ENCODE results near the gene BCL10.

The BCL10 gene

DNA sequence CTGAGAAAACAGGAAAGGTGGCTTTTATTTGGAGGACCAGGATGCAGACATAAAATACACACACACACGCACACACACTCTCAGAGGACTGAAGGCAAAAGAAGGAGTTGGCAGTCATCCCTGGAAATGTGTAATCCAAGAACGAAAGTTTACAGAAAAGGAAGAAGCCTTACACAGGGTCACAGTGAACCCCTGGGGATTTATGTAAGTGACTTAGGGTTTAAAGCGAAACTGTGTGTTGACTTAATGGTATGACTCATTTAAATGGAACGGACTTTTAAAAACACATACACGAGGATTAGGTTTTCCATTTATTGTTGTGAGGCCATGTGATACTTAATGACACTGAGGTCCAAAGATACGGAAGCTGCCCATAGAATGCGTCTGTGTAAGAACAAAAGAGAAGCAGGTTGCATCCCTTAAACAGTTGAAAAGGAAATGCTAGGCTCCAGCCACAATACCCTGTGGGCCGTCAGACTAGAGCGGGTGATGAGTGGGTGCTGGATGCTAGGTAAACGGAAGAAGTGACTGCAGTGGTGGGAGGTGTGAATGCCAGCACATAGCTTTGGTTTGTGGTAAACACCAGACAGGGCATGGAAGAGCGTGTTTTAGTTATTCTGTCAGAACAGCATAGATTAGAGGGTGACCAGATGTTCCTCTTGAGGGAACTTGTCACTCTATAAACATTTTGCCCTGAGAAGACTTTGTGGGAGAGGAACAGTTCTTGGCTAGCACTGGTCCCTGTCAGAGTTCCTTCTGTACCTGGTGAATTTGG, 21.6 kb upstream of the BCL10 start:
- peak; percentile 86 to 90 for DNase-seq (ENCODE audit: low read depth in 2 of 2)

DNA sequence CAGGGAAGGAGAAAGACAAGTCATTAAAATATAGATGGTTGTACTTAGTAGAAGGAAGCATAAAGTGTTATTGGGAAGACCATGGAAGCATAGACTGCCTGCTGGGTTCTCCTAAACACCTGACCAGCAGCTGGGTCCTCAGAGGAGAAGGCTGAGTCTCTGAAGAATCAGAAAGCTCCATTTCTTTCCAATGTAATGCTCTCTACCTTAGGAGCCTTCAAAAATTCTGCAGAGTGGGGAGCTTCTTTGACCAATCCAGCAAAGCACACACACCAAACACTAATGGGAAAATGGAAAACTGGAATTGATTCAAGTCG, 21.1 kb upstream of the BCL10 start:
- no peak for DNase-seq (ENCODE audit: low read depth in 2 of 2)

DNA sequence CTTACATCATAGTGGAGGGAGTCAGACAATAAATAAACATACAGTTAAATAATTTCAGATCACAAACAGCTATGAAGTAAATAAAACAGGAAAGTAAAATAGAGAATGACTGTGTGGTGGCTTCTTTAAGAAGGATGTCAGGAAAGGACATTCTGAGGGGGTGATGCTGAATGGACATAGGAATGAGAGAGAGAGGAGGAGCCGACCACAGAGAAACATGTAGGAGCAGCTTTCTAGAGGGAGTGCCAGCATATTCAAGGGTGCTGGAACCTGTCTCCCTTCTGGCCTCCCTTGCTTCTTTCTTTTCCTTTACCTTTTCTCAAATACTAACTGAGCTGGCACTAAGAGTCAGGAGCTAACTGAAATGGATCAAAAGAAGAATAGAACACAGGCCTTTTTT, 20.5 kb upstream of the BCL10 start:
- DNase-seq (ENCODE audit: low read depth in 2 of 2), result no peak

DNA sequence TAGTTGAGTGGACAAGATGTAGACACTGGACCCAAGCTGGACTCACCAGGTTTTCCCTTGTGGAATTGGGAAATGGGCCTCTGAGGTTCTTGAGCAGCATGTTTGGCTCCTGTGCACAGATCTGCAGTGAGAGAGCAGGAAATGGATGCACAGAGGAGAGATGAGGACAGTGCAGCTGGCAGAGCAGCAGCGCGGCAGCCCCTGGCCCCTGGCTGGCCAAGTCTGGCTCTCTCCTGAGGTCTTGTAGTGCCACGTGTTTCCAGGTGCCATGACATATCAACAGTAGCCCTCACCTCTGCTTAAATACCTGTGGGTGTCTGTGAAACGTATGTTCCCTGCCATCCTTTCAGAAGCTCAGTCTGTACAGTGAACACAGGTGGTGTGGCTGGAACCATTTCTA, 19.2 kb upstream of the BCL10 start:
- DNase-seq (ENCODE audit: low read depth in 2 of 2), result no peak

DNA sequence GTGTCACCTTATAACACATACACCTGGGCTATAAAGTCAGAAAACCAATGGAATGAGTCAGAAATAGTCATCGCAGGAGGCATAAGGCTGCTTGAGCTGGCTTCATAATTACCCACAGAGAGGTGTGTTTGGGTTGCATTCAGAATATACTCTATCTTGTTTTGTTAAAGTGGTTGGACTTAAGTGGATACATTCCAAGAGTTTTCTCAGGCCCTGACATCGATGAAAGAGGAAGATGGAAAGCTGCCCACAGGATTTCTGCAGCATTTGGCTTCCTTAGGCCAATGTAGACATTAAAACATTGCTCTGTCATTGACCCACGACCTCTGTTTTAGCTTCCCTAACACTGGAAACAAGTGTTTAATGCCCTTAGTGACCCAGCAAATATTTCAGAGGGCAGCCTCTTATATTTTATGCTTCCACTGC, 18.6 kb upstream of the BCL10 start:
- no peak for DNase-seq (ENCODE audit: low read depth in 2 of 2)

DNA sequence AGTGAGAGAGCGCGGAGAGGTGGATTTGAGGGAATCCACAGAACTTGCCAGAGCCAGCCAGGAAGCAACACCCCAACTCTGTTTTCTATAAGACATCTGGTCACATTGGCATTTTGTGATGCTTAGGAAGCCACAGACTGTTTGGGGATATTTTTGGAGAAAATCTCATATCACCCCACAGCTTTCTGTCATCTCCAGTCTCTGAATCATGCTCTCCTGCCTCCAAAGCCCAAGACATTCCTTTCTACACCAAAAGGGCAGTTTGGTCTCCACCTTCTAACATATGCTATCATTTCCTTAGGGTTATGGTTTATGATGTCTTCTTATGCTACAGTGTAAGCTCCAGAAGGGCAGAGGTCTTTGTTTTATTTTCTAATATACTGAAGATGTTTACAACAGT, 14.4 kb upstream of the BCL10 start:
- no peak for DNase-seq (ENCODE audit: low read depth in 2 of 2)

DNA sequence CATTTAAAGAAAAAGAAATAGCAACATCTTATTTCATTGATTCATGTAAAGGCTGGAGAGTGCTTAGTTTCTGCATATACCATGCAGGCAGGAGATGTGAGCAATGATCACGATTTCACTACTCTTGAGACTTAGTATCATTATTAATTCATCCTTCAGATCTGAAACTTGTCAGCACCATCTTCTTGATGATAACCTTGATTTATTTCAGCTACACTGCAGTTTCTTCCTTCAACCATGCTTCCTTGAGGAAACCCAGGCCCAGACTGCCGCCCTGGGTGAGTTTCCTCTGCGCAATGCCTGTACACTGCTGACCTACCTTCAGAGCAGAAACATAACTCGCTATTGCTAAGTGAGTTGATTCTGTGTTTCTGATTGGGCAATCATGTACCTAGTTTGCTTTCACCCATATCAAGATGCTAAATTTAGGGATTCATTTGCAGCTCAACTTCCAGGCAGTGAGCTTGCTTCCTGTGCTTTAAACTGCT, 13.5 kb upstream of the BCL10 start:
- DNase-seq (ENCODE audit: low read depth in 2 of 2), result no peak

DNA sequence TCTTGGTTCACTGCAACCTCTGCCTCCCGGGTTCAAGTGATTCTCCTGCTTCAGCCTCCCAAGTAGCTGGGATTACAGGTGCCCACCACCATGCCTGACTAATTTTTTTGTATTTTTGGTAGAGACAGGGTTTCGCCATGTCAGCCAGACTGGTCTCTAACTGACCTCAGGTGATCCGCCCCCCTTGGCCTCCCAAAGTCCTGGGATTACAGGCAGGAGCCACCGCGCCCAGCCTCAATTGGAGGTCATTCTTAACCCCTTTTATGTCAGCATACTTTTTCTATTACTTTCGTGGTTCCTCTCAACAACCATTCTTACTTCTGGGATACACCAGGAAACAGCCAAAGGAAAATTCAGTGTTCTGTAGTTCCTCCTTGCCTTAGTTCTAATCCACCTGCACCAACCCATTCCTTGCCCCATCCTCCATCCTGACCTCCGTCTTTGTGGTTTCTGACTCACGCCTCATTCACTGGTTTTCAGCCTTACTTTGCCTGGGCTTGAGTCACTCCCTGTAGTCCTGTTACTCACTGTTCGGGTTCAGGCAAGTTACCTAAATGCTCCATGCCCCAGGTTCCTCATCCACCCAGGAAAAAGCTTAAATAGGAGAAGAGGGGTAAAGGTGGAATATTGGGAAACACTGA, 12.9 kb upstream of the BCL10 start:
- DNase-seq (ENCODE audit: low read depth in 2 of 2), result peak; percentile 58 to 67

DNA sequence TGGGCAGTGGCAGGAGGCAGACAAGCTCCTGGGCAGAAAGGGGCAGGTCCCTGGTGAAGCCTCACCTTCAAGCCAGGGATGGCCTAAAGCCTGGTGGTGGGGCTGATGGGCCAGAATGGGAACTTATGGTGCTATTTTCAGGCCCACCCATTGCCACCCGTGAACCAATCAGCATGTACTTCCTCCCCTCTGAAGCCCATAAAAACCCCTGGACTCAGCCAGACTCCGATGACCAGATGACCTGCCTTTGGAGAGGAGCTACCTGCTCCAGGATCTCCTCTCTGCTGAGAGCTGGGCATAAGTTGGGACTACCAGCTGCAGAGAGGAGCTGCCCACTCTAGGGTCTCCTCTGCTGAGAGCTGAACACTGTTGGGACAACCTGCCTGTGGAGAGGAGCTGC, 7.8 kb upstream of the BCL10 start:
- DNase-seq (ENCODE audit: low read depth in 2 of 2), result no peak

DNA sequence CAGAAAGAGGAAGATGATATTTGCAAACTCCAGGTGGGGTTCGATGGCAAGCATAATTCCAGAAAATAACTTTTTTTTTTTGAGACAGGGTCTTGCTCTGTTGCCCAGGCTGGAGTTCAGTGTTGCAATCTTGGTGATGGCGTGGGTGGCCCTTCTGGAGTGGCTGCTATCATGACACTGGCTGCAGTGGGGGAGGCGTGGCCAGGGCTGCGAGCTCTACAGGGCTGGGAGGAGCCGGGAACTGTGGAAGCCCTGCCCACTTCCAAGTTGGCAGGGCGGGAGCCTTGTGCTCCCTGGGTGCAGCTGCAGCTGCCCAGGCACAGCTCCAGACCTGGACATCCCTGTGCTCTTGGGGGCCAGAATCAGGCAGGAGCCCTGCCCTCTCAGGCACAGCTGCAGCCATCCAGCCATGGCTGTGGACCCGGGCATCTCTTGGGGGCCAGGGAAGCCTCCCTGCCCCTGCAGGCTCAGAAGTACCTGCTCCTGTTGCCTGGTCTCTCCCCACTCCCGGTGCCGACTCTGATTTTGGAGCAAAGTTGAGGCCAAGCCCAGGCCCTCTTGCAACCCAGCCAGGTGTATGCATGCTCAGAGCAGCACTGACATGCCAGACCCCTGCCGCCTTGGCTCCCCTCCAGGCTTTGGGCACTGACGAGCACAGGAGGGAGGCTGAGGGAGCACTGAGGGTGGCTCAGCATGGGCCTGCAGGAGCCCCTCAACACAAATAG, 7.2 kb upstream of the BCL10 start:
- no peak for DNase-seq (ENCODE audit: low read depth in 2 of 2)

DNA sequence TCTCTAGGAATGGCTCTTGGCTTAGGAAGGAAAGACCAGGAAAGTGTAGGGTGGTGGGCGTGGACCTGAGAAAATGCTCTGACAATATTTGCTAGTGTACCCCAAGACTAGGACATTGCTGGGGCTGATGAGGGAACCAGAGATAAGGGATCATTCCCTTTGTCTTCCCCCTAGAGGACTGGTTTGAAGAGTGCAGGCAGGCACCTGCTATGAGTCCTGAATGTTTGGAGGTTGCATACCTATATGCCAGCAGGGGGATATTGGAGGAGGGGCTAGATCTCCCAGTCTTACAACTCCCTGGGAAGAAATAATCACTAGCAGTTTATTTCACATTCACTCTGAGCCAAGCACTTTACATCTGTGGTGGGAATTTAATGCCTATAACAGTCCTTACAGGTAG, 6.0 kb upstream of the BCL10 start:
- DNase-seq (ENCODE audit: low read depth in 2 of 2), result no peak

DNA sequence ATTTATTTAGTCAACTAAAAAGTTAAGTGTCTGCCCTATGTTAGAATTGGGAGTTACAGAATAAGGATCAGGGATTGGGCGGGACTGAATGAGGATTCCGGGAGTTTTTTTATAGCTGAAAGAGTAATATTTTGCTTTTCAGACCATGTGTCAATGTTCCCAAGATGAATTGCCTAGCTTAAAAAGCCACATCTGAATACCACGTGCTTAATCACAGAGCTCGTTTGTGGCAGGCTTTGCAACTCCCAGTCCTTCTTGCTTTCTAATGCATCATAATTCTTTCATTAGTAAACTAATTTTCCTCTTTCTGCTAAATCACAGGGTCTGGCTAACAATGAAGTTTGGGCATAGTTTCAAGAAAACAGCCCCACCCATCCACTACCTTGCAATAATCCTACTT, 4.2 kb upstream of the BCL10 start:
- DNase-seq (ENCODE audit: low read depth in 2 of 2), result no peak

DNA sequence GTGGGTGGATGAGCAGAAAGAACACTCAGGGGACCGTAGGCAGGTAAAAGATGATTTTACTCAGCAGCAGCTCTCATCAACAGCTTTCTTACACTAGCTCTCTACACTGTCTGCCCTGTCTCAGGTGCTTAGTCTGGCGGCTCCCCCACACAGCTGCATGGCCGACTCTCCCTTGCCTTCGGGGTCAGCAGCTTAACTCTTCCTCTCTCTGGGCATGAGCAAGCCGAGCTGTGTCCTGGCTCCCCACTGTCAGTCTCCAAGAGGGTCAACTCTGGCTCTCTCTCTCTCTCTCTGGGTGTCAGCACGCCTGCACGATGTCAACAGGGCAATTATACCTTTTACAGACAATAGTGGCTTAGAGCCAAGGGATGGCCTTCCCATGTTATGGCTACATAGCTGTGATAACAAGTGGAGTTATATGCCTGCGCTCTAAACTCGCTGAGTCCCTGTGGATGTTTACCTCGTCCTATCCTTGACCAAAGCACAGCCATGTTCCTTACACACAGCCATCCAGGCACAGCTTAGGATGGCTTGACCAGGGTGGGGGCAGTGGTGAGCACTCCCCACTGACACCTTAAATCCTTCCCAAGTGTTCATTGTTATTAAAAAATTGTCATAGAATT, 3.1 kb upstream of the BCL10 start:
- no peak for DNase-seq (ENCODE audit: low read depth in 2 of 2)

DNA sequence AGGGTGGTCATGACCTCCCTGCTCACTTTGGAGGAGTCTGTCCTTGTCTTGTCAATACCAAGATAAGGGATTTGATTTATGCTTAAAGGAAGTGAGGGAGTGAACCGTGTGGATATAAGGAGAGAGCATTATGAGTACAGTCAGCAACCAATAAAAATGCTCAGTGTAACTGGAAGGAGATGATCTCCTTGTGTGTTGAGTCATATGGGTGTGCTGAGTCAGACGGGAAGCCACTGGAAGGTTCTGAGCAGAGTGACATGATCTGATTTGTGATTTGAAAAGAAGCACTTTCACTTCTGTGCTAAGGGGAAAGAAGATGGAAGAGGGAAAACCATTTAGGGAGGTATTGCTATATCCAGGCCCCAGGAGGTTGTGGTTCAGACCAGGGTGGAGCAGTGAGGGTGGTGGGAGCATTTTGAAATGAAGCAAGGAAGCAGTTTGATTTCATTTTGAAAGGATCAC, 2.5 kb upstream of the BCL10 start:
- peak; percentile 79 to 80 for DNase-seq (ENCODE audit: low read depth in 2 of 2)

DNA sequence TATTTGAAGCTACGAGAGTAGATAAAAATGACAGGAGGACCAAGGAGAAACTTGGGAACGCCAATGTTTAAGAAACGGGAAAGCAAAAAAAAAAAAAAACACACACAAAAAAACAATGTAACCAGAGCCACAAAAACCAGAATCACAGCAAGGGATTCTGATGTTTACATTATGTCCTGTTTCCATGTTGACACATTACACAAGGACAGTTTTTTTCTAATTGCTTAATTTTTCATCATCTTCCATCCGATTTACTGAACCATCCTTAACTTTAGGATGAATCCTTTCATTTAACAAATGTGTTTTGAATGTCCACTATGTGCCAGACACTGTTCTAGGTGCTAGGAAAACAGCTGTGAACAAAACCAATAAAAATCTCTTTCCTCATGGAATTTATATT, 1.4 kb upstream of the BCL10 start:
- no peak for DNase-seq (ENCODE audit: low read depth in 2 of 2)

DNA sequence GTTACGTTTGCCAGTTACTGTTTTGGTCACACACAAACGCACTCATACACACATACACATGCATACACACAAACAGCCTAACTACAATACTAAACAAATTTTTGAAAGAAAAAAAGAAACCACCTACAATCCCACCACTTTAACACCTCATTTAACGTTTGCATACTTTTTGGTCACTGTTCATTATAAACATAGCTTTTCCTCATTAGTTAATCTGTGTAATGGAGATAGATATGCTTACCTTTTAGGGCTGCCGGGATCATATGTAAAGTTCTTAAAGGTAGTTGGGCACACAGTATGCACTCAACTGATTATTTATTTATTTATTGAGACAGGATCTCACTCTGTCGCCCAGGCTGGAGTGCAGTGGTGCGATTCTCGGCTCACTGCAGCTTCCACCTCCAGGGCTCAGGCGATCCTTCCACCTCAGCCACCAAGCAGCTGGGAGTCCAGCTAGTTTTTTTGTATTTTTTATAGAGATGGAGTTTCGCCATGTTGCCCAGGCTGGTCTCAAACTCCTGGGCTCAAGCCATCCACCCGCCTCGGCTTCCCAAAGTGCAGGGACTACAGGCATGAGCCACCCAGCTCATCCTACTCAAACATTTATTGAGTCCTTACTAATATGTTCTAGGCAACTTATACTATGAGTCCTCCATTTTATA, 677 bp upstream of the BCL10 start:
- DNase-seq (ENCODE audit: low read depth in 2 of 2), result no peak

DNA sequence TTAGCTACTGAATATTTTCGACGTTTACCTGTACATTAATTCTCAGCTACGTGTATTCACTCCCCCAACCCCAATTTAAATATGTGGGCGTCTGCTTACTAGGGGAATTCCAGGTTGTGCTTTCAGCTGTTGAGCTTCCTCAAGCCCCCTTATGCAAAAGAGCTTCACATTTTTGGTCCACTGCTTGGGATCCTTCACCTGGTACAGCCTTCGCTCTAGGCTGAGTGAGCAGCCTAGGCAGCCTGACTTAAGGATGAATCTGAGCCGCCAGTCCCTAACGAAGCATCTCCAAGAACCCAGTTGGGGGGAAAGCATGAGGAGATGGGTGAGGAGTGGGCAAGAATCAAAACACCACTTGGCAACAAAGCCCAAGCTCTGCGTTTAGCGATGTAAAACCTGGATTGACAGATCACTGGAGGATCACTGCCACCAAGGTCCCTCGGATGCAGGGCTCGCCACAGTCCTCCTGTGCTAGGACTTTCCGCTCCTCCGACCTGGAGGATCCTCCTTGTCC, 674 bp downstream of the BCL10 start:
- DNase-seq (ENCODE audit: low read depth in 2 of 2), result no peak

DNA sequence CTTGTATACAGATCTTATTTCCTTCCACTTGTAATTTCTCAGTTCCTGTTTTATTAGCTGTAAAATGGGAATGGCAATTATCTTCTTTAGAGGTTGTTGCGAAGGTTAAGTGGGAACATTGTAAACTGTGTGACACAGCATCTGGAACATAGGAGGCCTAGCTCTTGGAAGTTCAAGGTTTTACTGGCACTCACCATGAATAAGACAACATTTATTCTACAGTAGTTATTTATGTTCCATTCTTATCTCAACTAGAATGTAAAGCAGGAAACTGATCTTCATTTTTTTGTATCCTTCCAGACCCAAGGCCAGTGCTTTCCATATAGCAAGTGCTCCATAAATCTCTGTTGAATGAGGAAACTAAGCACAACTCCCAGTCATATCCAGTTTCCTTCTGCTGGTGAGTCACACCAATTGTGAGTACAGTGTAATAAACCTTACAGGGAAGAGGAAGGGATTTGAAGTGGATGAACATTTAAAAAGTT, 1.4 kb downstream of the BCL10 start:
- DNase-seq (ENCODE audit: low read depth in 2 of 2), result no peak

DNA sequence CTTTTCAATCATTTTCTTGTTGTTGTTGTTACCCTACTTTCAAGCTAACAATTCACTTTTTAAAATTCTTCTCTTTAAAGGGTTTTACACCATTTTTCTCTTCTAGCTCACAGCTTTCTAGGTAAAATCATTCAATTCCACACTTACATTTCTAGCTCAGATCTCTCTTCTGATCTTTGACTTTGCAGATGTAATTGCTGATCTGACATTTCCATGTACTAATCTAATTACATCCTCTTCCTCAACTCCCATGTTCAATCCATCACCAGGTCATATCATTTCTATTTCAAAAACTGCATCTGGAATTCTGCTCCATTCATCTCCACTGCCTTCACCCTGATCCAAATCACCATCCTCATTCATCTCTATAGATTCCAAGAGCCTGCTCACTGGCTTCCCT, 3.0 kb downstream of the BCL10 start:
- no peak for DNase-seq (ENCODE audit: low read depth in 2 of 2)

DNA sequence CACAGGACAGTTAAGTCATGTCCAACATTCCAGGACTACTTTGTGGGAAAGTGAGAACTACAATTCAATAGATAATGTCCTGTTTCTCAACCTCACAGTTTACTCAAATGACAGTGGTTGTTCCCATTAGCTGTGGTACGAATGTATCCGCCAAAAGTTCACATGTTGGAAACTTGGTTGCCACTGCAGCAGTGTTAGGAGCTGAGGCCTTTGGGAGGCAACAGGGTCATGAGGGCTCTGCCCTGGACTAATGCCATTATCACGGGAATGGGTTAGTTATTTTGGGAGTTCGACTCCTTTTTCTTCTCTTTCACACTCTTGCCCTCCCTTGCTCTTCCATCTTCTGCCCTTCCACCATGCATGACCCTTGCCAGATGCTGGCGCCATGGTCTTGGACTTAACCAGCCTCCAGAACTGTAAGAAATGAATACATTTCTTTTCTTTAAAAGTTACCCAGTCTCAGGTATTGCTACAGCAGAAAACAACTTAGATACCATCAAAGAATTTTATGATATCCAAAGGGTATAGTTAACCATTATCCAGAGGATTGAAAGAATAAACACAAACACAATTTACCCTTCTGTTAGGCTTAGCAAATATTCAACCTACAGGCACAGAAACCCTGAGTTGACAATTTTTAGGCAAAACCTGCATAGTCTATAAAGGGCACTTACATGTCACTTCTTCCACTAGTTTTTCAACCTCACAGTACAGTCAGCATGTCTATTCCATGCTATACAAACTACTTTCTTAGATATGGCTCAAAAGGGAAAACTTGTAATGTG, 7.4 kb downstream of the BCL10 start:
- no peak for DNase-seq (ENCODE audit: low read depth in 2 of 2)

DNA sequence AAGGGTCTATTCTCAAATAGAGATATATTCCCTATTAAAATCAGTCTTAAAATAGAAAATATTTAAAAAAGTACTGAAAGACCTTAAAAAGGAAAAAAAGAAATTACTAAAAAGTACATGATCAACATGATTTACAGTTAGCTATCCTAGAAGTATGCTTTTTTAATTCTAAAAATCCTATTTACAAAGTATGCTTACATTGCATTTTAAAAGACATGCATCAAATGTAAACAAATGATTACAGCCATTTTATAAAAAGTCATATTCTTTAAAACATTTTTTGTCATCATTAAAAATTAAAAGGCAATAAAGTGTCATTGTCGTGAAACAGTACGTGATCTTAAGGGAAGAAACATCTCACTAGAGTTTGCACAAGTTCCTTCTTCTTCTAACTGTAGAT, 9.1 kb downstream of the BCL10 start:
- DNase-seq (ENCODE audit: low read depth in 2 of 2), result no peak
